Astrocyte of the hippocampus (primary cell): ENCODE measurements around the gene RC3H1.
"Not testable (repeated sequence)": the region's sequence is repeated elsewhere in the genome, so short reads cannot be mapped to it uniquely, and the experiment has no call there.

Experiments
- DNase-seq: peaks from one replicate; pipeline ENCODE4 v3.0.0; 2011; ENCODE audit warnings: low read depth, low spot score

RC3H1 gene

DNA sequence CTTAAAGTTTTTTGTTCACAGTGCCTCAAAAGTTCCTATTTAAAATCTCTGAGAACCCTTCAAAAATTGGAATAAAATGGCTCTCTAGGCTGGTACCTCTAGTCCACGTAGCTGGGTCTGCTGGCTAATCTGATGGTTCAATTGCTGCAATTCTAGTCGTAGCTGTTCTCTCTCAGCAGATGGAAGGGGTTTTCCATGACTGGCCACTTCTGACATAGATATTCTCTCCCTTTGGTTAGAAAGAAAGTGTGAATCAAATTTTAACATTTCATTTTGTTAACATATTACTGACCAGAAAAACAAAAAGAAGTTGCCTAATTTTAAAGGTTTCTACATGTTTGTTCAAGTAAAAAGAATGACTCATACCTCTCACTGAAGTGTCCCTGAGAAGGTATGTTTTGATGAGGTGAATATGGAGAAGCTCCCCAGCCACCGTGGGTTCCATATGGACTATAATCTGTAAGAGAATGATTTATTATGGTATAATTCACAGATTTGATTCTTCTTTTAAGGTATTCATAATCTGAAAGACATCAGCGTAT is 75.7 kb downstream of the RC3H1 start:
- no peak for DNase-seq

DNA sequence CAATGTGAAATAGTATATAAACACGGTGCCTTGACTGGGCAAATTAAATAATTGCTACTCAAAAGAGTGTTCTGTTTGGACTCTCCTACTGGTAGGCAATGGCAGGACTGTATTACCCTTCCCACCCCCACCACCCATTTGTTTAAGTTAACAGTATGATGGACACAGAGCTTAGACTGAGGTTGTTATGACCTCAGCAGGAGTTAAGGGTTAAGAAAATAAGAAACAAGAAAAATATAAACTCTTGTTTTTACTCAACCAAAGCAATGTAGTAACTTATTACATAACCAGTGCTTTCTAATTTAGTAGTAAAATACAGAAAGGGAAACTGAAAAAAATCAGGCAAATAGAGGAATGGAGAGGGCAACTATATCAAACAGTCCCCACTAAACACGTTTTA is 85.1 kb downstream of the RC3H1 start:
- no peak for DNase-seq

DNA sequence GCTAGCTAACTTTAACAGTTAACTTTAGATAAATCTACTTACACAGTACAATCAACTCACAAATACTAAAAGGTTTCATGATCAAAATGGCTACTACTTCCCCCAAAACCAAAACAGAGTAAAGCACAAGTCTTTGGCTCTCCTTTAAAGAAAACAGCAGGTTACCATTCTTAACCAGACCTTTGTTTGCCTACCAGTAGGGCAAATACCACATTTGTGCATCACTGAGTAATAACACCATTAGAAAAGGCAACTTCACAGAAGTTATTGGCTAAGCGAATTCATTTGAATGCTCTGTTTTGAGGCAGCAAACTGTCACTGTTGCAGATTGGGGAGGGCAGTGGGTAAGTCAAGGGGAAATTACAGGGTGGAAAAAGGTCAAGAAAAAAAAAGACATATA is 87.7 kb downstream of the RC3H1 start:
- peak; percentile 67 for DNase-seq

DNA sequence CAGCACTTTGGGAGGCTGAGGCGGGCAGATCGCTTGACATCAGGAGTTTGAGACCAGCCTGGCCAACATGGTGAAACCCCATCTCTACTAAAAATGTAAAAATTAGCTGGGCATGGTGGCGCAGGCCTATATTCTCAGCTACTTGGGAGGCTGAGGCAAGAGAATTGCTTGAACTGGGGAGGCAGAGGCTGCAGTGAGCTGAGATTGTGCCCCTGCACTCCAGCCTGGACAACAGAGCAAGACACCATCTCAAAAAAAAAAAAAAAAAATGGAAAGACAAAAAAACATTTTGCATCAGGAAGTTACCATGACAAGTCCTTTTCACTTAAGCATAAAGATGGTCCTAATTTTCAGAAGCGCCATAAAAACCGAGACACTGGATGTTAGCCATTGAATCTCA is 91.6 kb downstream of the RC3H1 start:
- DNase-seq, result not testable (repeated sequence)

DNA sequence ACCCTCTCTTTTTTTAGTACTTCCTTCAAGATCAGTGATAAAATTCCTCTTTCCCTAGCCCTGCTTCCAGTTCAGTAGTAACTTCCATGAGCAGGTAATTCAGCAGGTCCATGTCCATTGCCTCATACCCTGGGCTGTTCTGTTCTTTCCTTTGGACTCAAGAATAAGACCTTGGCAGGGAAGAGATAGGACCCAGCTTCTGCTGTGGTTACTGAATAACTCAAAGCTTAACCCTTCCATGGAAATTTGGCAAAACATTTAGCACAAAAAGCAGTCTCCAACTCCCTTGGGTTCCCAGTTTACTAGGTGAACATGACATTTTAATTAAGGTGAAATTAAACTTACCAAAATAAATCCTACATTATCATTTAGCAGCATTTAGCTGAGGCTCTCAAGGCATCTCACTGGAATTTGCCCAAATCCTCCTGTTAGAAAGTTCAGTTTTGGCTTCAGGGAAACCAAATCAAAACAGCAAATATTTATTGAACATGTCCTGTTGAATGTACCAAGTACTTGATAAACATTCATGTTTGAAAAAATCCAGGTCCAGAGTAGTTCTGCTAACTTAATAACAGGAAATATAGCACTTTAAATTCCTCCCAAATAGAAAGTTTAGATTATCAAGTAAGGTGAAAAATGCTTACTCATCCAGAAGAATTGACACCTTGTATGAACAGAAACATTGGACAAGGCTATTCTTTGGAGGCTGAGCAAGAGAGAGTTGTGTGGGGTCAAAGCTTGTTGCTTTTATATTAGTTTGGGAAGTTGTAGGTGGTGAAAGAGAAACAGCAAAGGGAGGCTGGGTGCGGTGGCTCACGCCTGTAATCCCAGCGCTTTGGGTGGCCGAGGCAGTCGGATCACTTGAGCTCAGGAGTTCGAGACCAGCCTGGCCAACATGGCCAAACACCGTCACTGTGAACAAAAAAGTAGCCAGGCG is 96.6 kb downstream of the RC3H1 start:
- no peak for DNase-seq

DNA sequence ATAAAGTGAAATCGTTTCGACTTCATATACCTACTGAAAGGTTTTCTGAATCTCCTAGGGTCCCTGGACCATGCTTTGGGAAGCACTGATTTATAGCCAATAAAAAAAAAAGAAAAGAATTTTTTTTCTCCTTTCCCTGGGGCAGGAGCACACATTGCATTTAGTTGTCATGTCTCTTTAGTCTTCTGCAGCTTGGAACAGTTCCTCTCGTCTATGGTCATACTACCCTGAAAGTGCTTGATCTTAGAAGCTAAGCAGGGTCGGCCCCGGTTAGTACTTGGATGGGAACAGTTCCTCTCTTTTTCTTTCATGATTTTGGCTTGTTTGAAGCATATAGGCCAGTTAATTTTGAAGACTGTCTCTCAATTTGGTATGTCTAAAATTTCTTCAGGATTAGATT is 101.3 kb downstream of the RC3H1 start:
- DNase-seq, result no peak

DNA sequence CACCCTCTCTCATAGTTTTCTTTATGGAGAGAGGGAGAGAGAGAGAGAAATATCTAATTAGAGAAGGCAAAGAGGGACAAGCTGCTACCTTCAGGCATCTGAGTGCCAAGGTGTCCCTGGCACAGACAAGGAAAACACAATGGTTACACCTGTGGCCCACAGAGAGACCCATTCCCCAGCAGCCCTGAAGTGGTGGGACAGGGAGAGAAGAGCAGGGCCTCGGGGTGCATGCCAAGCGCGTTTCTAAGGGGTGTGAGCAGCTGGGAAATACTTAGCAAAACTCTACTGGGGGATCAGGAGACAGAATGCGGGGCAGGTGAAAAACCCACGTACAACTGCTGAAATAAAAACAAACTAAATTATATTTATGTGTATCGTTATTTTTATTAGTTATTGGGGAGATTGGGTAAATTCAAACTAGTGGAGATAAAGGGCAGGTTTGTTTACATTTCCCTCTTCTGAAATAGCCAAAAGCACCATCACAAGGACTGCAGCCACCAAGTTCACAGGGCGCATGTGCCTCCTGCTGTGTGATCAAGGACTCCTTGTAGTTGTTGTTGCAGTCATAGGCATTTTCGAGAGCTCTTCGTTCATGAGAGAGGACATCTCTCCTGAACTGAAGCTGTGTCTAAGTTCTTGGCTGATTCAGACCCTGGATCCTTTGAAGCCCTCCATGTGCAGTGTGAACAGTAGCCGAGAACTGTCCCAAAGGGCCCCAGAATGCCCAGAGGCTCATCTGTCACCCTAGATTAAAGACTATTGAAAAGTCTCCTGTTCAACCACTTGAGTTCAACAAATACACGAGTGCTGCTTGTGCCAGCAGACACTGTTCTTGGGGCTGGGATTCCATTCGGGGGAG is 104.3 kb downstream of the RC3H1 start:
- no peak for DNase-seq

DNA sequence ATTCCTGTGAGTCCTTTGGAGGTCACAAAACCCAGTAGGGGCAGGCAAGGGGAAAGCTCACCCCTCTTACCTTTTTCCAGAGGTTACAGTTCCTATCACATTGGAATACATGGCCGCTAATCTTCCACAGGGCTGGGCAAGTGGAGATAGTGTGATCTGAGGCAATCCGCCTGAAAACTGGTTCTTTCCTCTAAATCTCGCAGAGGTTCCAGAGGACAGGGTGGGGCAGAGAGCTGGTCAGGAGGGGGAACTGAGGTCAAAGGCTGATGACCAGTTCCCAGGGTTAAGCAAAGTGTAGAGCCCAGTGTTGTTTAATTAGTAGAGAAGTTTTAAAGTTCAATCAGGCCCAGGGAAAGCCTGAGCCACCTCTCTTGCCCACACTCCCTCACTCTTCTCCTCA is 105.0 kb downstream of the RC3H1 start, which contains the start of gene SERPINC1:
Gene SERPINC1 (minus strand): TSS at position 179 of the 400 bp plus-strand sequence. CDS start 68 bp downstream, at position 111.
- DNase-seq, result no peak

DNA sequence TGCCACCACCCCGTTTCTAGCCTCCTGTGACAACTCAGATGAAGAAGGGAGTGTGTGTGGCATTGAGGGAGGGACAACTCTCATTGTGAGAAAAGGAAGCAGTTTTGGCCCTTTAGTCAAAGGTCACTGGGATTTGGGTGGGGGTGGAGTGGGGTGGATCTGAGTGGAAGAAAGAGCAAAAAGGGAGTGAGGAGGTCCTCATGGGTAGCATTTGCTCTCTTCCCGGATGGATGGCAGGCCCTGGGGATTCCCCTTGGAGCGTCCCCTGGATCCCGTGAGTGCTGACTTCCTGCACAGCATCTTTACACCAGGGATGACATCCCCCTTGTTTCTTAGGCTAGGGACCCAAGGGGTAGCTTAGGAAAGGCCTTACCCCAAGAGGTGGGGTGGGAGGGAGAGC is 105.5 kb downstream of the RC3H1 start:
- no peak for DNase-seq

DNA sequence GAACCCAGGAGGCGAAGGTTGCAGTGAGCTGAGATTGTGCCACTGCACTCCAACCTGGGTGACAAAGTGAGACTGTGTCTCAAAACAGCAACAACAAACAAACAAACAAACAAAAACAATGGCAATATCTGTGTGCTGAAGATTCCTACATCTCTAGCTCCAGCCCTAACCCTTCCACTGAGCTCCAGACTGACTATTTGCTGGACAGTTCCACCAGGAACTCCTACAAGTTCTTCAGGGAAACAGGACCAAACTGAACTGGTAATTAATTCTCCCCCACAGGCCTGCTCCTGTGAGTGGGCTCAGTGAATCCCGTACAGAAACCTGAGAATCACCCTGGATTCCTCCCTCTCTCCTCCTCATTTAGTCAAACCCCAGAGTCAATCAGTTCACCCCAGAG is 106.6 kb downstream of the RC3H1 start:
- no peak for DNase-seq

DNA sequence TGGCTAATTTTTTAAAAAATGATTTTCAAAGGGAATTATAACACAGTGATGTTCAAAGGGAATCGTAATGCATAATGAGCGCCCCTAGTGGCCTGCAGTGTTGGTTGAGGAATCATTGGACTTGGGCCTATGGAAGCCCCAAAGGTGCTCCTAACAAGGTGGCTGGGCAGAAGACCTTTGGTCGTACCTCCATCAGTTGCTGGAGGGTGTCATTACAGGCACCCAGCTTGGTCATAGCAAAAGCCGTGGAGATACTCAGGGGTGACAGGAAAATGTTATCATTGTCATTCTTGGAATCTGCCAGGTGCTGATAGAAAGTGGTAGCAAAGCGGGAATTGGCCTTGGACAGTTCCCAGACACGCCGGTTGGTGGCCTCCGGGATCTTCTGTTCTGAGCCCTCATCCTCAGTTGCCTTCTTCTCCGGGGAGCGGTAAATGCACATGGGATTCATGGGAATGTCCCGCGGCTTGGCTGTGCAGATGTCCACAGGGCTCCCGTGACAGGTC is 107.7 kb downstream of the RC3H1 start:
- no peak for DNase-seq

DNA sequence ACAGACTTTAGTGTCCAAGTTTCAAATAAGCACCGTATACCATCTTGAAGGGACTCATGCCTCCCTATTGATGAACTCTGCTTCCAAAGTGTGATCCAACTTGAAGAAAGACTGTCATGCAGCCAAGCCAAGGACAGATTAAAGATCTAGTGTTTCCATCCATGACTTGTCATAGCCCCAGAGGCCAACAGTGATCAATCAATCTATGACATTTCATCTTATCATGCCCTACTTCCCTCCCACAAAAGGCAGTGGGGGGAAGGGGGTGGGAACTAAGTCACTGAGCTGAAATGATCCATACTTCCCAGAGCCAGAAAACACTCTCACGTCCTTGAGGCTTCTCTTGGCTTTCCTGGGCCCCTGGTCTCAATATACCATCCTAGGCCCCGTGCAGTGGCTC is 109.0 kb downstream of the RC3H1 start:
- DNase-seq, result no peak

DNA sequence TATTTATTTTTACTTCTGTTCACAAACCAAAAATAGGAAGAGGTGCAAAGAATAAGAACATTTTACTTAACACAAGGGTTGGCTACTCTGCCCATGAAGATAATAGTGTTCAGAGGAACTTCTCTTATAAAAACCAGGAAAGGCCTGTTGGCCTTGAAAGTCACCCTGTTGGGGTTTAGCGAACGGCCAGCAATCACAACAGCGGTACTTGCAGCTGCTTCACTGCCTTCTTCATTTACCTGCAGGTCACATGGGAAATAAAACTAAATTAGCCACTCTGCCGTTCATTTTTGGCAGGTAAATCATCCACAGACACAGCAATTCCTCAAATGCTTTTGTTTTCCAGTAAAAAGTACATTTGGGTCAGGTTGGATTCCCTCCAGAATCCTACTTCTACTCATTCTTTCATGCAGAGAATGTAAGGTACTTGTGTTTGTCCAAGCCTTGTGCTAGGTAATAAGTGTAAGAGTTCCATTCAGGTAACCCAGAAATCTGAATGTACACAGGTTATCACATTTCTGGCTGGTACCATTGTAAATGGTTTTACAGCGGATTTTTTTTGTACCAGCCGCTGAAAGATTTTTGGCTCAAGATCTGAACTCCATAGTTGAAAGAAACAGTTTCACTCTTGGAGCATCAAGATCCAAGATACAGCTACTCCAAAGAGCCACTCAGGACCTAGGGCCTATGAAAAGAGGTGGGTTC is 118.2 kb downstream of the RC3H1 start:
- DNase-seq, result no peak

DNA sequence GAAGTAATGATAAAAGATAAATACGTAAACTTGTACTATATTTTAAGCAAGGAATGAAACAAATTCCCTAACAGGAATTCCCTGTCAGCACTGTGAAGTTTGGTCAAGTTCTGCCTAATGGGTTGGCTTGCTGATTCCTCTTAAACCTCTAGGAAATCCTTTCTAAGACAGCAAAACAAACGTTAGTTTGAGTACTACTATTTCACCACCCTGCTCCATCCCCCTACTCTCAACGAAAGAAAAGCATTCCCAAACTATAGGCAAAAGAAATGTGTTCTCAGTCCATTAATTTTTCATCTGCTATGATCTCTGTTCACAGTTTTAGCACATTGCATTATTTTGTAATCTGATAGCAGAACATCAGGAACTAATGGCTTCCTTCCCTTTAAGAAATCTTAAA is 121.2 kb downstream of the RC3H1 start:
- DNase-seq, result no peak

DNA sequence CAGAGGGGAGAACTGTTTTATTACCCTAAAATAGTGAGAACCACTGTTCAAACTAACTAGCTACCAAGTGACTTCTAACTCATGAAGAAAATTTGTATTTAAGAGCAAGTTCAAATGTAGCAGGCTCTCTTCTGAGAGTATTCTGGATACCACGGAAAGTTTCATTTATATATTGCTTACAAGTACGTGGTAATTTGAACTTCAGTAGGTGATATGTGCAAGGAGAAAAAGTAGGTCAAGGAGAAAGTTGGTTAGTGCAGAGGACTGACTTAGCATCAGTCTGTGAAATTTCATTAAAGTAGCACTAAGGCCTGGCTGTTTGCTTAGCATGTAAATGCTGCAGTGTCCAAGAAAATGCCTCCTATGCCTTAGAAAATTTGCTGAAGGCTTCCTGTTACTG is 121.7 kb downstream of the RC3H1 start:
- DNase-seq, result no peak

DNA sequence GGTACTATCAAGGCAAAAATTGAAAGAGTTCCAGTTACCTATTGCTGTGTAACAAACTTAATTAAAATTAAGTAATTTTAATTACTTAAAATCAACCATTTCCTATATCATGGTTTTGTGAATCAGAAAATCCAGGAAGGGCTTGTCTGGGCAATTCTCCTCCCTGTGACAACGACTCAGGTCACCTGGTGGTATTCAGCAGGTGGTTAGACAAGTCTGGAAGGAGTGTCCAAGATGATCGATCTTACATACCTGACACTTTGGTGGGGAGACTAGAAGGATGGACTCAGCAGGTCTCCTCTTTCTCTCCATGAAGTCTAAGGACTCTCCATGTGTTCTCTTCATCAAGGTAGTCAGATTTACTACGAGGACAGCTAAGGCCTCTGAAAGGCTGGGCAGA is 128.0 kb downstream of the RC3H1 start:
- DNase-seq, result no peak

DNA sequence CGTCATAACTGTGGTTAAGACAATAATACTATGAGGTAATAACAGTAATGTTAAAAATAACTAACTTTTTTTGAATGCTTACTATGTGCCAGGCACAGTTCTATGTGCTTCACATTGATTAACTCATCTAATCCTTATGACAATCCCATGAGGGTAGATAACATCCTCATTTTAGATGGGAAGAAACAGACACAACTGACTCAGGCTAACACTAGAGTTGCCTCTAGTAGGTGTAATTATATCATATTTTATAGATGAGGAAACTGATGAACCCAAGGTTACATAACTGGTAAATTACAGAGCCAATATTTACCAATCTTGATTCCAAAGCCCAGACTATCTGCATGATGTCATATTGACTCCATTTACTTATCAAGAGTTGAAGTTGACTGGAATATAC is 128.5 kb downstream of the RC3H1 start:
- DNase-seq, result no peak

DNA sequence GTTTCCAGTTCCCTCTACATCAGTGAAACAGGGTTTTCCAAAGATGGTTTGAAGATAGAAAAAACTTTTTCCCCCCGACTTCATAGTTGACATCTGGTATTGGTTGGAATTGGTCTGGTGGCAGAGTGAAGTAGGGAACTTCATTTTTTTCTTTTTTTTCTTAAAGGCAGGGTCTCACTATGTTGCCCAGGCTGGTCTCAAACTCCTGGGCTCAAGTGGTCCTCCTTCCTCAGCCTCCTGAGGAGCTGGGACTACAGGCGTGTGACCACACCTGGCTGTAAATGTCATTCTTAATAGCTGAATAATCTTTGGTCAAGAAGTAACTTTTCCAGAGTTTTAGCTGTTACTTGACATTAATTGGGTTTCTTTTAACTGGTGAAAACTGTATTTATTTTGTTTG is 132.3 kb downstream of the RC3H1 start:
- no peak for DNase-seq

DNA sequence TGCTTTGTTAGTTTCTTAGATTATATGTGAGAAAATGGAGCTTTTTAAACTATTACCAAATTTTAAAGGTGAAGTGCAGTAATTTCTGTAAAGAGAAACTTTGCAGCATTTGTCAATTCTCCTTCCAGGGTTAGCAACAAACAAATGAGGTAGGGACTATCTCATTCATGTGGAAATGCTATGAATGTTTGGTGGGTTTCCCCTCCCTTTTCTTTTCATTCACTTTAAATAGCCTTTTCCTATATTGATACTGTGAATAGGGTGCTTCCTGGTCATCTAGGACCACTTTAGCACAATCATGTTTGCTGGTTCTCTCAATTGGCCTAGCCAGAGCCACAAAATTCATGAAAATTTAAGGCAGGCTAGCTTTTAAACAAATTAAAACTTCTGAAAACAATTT is 133.4 kb downstream of the RC3H1 start:
- no peak for DNase-seq

DNA sequence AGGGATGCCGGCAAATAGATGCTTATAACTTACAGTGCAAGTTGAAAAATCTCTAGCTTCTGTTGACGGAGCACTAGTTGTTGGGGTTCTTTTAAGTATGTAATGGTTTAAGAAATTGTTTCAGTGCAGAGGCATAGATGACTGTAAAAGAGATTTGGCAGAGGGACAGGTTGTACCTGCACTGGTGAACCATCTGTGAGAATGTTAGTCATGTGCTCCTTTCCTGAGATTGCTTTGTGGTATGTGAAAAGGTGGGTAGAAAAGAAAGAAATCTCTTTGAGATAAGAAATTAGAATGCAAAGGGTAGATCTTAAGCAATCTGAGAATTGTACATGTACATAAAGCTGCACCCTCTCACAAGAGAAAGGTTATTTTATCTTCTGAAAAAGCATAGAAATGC is 134.5 kb downstream of the RC3H1 start:
- no peak for DNase-seq
